ENCODE measurements around the gene NKD2.

Gene NKD2

DNA sequence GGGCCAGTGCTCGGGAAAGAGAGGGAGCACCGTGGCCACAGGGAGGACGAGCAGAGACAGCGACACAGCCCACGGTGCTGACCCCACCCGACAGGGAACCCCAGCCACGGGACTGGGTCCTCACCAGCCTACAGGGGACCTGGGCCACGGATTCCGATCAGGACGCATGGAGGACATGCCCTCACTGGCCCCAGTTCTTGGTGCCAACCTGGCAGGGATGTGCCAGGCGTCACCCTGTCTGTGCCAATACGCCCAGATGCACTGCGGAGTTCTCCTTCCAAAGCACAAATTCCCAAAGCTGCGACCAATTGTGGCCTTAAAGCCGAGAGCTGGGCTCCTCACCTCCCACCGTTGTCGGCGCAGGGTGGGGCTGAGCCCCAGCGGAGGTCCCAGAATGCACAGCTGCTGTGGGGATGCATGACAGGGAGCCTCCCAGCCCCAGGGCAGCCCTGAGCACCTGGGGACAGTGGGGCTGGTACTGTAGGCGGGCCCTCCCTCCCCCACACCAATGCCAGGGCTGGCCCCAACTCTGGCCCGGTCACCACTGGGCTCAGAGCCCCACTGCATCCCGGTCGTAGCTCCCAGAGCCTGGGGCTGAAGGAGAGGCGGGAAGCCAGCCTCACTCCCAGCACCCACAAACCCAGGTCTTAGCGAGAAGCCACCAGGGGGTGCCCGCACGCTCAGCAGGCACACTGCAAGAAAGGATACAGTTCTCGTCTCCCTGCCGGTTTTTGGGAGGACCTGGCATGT, 44.2 kb downstream of the NKD2 start:
- TF ChIP-seq, protein P1, sequence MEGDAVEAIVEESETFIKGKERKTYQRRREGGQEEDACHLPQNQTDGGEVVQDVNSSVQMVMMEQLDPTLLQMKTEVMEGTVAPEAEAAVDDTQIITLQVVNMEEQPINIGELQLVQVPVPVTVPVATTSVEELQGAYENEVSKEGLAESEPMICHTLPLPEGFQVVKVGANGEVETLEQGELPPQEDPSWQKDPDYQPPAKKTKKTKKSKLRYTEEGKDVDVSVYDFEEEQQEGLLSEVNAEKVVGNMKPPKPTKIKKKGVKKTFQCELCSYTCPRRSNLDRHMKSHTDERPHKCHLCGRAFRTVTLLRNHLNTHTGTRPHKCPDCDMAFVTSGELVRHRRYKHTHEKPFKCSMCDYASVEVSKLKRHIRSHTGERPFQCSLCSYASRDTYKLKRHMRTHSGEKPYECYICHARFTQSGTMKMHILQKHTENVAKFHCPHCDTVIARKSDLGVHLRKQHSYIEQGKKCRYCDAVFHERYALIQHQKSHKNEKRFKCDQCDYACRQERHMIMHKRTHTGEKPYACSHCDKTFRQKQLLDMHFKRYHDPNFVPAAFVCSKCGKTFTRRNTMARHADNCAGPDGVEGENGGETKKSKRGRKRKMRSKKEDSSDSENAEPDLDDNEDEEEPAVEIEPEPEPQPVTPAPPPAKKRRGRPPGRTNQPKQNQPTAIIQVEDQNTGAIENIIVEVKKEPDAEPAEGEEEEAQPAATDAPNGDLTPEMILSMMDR (IDR thresholded peaks at IDR 0.05; ENCODE audit: low read depth, low read length), result no peak
- no peak for DNase-seq (ENCODE audit: extremely low read depth, low read depth)

DNA sequence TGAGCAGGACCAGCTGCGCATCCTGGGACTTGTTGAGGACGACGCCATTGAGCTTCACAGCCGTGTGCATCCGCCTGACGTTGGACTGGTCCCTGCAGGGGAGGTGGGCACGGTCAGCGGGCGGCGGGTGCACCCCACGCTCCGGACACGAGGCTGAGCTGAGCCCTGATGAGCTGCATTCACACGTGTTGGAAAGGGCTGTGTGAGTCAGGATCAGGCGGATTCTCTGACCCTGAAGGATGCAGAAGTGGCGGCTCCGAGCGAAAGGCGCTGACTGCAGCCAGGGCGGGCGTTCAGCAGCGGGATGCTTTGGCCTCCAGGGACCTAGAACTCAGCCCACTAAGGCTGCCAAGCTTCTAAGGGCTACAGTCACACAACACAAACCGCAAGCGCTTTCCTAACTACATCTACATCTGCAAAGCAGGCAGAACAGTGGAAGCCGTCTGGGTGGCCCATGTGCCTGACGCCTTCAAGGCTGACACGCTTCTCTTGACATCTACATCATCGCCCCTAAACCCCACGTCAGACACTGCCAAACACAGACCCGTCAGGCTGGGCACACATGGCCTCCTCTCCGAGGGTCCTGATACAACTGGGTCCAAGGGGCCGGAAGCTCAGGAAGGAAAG, 44.9 kb downstream of the NKD2 start:
- TF ChIP-seq, protein P1 (IDR thresholded peaks at IDR 0.05; ENCODE audit: low read depth, low read length), result no peak
- DNase-seq (ENCODE audit: extremely low read depth, low read depth), result no peak

DNA sequence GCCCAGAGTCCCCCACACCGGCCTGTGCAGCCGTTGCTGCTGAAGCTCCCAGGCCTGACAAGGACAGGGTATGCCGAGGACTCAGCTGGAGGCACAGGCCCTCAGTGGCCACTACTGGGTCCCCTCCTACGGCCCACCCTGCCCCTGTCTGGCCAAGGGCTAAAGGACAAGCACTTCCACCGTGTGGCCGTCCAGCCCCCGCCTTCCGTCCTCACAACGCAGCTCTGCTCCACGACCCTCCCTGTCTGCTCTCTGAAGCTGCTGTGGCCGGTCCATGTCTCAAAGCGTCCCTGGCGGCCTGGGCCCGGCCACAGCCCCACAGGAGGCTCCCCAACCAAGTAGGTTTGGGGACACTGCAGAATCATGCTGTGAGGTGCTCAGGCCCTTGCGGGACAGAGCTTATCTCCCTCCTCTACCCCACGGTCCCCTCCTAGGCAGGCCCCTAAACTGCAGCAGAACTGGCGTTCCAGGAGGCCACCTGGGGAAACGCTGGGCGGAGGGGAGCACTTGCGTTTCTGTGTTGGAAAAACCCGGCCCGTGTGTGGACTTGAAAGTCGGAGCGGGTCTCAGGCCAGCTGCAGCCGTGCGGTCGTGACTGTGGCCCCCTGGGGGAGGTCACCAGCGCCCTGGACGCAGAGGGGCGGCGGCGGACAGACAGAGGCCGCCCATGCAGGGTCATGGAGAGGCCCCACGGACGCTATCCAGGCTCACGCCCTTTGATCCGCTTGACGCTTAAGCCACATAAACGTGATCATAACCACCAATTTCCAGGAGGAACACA, 45.6 kb downstream of the NKD2 start:
- DNase-seq (ENCODE audit: extremely low read depth, low read depth), result no peak
- TF ChIP-seq, protein P1 (IDR thresholded peaks at IDR 0.05; ENCODE audit: low read depth, low read length), result no peak

DNA sequence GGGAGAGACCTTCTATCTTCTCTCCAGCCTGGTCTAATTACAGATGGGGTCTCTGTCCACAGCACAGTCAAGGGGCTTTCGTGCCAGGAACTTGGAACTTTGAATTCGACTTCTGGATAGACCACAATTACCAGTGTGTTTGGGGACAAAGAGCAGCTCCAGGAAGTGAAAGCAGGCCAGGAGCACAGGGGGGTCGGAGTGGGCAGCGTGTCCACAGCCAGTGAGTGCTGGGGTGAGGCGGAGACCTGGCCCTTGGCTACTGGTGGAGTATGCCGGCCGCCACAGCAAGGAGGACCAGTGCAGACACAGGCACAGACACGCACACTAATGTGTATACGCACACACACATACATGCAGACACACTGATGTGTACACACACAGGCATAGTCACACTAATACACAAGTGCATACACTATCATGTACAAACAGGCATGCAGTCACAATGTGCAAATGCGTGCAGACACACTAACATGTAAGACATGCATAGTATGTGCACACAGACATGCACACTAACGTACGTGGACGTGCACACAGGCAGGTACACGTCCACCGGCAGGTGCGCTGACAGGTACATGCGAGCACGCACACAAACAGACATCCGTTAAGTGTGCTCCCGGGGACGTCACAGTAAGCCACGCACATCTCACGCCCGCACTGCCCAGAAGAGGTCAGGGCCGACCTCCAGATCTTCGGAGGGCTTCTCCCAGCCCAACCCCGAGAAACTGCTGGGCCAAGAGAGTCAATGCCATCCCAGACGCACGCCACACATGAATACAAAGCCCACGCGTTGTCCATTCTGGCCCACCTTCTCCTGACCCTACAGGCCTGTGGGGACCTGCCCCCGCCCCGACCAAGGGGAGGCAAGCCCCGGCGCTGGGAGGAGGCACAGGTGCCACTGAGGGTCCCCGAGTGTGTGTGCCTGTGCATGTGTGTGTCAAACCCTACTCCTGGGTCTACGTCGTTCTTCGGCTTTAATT, 46.5 kb downstream of the NKD2 start:
- no peak for DNase-seq (ENCODE audit: extremely low read depth, low read depth)
- TF ChIP-seq, protein P1 (IDR thresholded peaks at IDR 0.05; ENCODE audit: low read depth, low read length), result no peak

DNA sequence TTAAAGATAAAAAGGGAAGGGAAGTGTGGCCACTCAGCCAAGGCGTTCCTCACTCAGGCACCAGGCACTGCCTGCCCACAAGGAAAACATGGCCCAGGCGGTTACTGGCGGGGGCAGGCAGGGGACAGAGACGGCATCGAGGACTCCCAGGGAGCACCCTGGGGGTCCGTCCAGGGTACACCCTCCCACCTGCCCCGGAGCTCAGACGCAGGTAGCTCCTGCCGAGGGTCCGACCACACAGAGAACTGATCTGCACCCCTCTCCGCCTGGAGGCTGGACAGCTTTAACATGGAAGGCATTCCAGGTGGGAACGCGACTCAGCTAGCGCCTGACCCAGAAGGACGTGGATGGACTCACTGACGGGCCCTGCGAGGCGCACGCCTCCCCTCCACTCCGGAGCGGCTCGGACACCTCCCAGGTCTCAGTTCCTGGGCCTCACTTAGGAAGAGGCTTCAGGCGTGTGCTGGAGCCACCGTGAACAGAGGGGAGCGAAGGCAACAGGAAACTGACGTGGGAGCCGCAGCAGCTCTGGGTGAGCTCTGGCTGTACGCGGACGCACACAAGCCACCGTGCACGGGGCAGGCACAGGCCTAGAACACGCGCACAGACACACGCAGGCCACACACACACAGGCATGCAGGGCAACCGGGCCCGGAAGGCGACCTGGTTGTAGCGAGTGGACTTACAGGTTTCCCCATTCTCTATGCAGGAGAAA, 47.5 kb downstream of the NKD2 start:
- no peak for DNase-seq (ENCODE audit: extremely low read depth, low read depth)
- TF ChIP-seq, protein P1 (IDR thresholded peaks at IDR 0.05; ENCODE audit: low read depth, low read length), result no peak

Data from AG09319 (cell line).